GM18520 (cell line): ENCODE results near the gene IDH3G.

Experiments
- ATAC-seq: cut with Tn5 transposase; IDR thresholded peaks from one replicate; pipeline ENCODE4 v1.9.1; 2021; ENCODE audit not compliant: unreplicated experiment

IDH3G gene

DNA sequence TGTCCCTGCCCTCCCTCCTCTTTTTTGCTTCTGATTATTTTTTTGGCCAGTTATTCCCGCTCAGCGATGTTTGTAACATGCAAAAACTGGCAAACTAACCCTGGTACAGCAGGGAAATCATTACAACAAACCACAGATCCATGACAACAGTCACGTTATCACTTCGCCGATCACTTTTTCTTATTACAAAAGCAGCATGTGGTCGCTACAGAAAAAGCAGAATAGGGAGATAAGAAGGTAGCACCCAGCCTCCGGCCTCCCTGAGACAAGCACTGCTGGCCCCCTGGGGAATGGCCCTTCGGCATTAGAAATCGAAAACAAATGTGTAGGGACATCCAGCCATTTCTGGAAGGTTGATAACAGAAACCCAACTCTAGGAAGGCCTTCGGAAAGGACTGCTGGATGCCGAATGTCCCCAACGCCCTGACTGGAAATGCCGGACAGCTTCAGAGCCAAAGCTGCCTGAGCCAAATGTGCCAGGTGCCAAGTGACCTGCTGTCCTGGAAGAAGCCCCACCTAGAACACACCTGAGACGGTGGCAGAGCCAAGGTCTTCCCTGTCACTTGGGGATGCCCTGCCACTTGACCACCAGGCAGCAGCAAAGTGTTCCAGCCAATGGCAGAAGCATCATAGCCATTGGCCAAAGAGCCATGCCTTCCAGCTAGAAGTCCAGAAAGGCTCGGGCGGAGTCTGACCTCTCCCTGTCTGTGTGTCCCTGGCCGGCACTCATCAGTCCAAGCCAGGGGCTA, 2.9 kb downstream of the IDH3G start:
- no peak for ATAC-seq

DNA sequence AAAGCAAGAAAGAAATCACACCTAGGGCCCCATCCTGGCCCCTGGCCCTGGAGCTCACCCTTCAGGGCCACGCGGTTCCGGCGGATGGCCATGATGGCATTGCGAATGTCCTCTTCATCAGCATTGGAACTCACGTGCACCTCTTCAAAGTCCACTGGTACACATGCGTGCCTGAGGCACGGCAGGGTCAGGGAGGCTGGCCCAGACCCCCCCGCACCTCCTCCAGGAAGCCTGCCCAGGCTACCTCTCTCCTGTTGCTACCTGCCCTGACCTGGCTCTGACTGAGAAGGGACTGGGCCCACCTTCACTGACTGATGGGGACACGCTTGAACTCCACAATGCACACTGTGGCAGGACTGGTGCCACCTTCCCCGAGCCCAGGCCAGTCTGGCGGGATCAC, 4.5 kb downstream of the IDH3G start:
- no peak for ATAC-seq

DNA sequence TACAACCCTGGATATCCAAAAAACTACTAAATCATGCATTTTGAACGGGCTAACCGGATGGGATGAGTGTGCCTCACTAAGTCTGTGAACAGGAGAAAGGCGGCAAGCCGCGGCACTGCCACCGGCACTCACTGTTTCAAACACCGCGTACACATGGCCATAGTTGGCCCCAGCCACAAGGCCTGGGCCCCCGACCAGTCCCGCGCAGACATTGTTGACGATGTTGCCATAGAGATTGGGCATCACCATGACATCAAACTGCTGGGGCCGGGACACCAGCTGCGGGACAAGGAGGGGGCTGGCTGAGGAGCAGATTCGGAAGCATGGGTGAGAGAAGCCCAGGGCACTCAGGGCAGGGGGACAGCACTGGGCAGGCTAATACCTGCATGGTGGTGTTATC, 7.5 kb downstream of the IDH3G start:
- ATAC-seq, result no peak

DNA sequence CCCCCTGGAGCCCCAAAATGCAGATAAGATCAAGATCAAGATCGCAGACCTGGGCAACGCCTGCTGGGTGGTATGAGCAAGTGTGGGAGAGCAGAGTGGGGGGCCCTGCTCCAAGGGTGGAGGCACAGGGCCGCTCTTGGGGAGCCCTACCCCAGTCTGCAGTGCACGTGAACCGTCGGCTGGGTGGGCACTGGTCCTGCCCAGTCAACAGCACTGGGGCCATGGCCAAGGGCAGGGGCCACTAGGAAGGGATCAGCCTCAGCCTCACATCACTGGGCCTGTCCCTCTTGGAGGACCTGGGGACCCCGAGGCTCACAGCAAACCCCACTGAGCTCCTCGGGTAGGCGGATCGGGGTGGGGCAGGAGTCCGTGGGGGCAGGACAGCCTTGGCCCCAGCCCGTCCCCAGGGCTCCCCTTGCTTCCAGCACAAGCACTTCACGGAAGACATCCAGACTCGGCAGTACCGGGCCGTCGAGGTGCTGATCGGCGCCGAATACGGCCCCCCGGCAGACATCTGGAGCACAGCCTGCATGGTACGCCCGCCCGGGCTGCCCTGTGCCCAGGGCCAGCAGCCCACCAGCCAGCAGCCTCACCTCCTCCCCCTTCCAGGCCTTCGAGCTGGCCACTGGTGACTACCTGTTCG, 9.7 kb downstream of the IDH3G start:
- ATAC-seq, result no peak

DNA sequence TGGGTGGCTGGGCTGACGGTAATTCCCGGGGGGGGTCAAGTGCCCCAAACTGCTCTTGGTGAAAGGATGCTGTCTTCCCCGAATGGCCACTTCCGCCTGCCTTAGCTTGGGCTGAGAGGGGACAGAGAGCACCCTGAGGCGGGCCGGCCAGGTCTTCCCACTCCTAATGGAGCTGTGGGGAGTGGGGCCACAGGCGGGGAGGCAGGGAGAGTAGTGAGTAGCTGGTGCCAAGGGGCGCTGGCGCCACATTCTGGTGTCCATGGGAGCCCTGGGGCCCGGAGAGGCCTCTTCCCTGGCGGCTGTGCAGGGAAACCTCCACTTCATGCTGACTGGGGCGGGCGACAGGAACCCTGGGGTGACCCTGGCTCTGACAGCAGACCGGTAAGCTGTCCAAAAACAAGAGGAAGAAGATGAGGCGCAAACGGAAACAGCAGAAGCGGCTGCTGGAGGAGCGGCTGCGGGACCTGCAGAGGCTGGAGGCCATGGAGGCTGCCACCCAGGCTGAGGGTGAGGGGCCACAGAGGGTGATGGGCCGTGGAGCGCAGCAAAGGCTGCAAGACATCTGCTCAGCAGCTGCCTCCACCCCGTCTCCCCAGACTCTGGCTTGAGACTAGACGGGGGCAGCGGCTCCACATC, 10.7 kb downstream of the IDH3G start:
- ATAC-seq, result no peak

DNA sequence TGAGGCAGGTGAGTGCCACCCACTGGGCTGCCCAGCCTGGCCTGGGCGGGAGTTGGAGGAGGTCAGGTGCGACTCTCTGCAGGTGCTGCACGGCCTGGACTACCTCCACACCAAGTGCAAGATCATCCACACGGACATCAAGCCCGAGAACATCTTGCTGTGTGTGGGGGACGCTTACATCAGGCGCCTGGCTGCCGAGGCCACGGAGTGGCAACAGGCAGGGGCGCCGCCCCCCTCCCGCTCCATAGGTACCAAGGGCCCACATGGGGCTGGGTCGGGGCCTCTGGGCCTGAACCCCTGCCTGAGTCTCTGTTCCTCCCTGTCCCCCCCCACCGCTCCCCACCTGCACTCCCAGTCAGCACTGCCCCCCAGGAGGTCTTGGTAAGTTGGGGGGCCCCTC, 11.3 kb downstream of the IDH3G start:
- ATAC-seq, result no peak

DNA sequence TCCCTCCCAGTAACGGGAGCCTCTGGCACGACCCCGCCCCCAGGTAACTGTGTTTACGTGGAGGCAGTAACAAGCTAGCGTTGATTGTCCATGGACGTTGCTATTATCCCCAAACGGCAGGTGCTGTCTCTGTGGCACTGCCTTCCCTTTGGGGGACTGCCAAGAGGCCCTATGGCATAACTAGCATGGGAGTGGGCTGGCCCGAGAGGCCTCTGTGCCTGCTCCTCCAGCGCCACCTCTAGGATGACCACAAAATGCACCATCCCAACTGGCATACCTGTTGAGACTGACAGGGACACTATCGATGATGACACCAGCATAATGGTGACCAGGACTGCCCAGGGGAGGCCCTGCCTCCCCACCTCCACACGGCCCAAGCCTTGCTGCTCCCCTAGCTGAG, 11.9 kb downstream of the IDH3G start:
- ATAC-seq, result no peak

DNA sequence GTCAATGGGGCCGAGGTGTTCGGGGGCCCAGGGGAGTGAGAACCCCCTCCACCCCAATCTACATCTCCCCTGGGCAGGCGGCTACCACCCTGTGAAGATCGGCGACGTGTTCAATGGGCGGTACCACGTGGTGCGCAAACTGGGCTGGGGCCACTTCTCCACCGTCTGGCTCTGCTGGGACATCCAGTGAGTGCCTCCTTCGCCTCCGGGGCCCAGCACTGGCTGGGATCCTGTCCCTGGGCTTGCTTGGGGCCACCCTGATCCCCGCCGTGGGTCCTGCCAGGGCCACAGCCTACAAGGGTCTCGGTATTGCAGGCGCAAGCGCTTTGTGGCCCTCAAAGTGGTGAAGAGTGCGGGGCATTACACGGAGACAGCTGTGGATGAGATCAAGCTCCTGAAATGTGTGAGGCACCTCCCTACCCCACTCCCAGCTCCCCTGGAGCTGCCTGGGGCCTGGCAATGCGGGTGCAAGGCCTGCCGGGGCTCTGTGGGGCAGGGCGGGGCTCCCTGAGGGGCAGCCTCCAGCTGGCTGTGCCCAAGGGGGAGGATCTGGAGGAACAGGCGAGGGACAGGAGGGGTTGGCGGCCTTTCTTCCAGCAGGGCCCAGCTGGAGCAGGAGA, 12.6 kb downstream of the IDH3G start:
- no peak for ATAC-seq

DNA sequence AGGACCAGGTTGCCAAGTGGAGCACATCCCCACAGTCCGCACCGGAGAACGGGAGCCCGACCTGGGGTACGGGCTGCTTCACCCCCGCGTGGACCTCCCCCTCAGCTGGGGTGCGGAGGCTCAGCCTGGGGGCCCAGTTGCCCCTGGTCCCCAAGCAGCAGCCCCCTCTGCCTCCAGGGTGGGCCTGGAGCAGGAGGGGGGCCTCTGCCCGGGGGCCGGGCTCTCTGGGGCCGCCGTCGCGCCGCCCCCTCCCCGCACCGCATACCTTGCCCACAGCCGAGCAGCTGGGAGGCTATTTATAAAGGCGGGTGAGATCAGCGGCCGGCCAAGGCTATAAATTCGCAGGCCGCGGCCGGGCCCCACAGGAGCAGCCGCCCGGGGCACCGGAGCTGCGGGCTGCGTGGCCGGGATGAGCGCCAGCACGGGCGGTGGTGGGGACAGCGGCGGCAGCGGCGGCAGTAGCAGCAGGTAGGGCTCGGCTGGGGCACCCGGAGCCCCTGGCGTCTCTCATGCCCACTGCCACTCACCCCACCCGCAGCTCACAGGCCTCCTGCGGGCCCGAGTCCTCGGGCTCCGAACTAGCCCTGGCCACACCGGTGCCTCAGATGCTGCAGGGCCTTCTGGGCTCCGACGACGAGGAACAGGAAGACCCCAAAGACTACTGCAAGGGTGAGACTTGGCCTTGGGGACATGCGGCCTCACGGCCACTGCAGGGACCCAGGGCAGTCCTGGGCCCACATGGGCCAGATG, 13.3 kb downstream of the IDH3G start, which contains the start of gene SRPK3:
SRPK3 (plus strand) TSS at position 364 of the 750 bp plus-strand sequence; CDS start at position 410, 46 bp downstream.
- ATAC-seq, result no peak

DNA sequence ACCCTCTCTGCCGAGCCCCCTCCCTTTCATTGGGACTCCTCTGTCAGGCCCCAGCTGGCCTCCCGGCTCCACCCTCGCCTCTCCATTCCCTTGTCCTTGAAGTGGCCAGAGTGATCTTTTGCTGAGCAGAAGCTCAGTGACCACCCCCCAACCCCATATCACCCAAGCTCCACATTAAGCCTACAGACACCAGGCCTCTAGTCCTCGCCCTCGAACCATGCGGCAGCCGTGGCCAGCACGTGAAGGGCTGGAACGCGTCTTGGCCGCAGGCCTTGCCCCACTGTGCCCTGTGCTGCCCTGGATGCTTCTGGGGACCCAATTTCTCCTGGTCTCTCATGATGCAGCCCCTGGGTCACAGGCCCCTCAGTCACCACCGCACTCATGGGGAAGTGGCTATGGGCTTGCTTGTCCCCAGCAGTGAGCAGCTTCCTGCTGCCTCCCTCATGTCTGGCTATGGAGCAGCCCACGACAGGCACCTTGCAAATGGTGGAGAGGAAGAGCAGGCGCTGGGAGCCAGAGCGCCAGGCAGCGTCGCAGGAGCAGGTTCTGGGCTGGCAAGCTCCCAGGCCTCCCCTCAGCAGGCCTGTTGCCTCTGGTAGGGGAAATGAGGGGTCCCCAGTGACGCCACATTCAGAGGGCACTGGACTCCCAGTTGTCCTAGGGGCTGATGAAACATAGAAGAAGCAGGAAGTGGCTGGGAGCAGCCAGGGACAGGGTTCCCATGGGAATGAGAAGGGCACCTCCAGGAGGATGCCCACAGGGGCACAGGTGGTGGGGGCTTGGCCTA, 14.1 kb downstream of the IDH3G start:
- ATAC-seq, result no peak

DNA sequence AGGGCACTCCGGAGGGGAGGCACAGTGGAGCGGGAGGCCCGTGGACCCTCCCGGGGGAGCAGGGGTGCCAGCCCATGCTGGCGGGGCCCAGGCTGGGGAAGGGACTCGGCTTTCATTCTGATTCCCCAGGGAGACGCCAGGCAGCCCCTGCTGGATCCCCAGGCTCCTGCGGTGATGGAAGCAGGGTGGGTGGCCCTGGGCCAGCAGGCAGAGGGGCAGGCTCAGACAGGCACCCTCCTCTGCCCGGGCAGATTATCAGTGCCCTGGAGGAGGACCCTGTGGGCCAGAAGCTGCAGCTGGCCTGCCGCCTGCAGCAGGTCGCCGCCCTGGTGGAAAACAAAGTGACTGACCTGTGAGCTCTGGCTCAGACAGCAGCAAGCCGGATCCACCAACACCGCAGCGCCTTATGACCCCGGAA, 15.5 kb downstream of the IDH3G start:
- ATAC-seq, result no peak

DNA sequence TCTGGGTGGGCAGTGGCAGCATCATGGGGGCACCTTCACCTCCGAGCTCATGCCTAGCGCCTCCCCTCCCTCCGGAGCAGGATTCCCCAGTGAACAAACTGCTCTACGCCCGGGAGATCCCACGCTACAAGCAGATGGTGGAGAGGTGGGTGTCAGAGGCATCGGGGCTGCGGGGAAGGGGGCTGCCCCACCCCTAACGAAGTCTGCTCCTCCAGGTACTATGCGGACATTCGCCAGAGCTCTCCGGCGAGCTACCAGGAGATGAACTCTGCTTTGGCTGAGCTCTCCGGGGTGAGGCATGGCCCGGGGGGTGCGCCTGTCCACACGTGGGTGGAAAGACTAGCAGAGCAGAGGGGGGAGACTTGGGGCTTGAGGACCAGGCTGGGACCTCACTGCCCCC, 16.0 kb downstream of the IDH3G start:
- ATAC-seq, result no peak

DNA sequence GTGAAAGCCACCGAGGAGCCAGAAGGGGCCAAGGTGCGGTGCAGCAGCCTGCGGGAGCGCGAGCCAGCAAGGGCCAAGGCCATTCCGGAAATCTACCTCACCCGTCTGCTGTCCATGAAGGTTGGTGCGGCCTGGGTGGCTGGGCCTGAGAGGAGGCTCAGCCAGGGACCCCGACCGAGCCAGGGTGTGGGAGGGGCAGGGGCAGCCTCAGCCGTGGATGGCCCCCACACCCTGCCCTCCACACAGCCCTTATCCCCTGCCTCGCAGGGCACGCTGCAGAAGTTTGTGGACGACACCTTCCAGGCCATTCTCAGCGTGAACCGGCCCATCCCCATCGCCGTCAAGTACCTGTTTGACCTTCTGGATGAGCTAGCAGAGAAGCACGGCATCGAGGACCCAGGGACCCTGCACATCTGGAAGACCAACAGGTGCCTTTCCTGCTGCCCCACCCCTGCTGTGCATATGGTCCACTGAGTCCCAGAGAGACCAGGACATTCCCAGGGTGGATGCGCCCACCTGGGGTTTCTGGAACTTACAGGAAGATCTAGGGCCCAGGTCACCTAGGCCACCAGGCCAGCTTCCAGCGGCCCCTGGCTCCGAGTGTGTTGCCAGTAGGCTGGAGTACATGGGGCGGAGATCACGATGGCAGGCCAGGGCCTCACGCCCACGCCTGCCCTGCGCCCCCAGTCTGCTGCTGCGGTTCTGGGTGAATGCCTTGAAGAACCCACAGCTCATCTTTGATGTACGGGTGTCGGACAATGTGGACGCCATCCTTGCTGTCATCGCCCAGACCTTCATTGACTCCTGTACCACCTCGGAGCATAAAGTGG, 16.7 kb downstream of the IDH3G start:
- no peak for ATAC-seq

DNA sequence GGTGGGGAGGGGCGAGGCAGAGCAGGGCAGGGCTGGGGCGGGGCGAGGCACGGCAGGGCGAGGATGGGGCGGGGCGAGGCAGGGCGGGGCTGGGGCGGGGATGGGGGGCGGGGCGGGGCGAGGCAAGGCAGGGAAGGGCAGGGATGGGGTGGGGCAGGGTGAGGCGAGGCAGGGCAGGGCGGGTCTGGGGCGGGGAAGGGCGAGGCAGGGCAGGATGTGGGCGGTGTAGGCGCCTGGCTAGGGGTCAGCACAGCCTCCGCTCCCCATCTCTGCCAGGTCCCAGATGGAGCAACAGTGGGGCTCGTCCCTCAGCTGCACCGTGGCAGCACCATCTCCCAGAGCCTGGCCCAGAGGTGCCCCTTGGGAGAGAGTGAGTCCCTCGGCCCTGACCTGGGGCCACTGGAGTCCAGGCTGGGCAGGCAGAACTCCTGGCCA, 17.5 kb downstream of the IDH3G start:
- no peak for ATAC-seq

DNA sequence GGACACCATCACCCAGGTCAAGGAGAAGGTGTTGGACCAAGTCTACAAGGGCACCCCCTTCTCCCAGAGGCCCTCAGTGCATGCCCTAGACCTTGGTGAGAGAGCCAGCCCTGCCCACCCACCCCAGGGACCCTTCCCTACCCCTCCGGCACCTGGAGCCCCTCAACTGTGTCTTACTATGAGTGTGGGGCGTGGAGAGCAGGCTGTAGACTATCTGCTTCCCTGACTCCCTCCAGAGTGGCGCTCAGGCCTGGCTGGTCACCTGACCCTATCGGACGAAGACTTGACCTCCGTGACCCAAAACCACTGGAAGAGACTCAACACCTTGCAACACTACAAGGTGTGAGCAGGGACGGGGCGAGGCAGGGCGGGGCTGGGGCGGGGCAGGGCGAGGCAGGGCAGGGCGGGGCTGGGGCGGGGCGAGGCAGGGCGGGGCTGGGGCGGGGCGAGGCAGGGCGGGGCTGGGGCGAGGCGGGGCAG, 18.0 kb downstream of the IDH3G start:
- ATAC-seq, result no peak

DNA sequence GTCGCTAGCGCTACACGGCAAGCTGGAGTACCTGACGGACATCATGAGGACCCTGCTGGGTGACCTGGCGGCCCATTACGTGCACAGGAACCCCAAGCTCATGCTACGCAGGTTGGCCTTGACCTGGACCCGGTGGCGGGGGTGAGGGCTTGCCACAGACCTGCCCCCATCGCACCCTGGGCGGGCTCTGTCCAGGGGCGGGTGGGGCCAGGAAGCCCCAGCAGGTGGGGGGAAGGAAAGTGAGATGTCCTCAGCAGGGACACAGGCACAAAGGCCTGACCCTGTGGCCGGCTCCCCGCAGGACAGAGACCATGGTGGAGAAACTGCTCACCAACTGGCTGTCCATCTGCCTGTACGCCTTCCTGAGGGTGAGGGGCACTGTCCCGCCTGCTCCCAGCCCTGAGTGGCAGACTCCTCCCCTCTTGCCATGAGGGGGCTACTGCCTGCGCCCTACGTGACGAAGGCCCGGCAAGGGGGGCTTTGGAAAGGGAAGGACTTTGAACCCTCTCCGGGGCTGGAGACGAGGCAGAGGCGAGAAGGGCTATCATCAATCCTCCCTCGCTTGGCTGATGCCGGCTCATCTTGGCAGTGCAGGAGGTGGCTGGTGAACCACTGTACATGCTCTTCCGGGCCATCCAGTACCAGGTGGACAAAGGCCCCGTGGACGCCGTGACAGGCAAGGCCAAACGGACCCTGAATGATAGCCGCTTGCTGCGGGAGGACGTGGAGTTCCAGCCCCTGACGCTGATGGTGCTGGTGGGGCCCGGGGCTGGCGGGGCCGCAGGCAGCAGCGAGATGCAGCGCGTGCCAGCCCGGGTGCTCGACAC, 18.7 kb downstream of the IDH3G start:
- no peak for ATAC-seq

DNA sequence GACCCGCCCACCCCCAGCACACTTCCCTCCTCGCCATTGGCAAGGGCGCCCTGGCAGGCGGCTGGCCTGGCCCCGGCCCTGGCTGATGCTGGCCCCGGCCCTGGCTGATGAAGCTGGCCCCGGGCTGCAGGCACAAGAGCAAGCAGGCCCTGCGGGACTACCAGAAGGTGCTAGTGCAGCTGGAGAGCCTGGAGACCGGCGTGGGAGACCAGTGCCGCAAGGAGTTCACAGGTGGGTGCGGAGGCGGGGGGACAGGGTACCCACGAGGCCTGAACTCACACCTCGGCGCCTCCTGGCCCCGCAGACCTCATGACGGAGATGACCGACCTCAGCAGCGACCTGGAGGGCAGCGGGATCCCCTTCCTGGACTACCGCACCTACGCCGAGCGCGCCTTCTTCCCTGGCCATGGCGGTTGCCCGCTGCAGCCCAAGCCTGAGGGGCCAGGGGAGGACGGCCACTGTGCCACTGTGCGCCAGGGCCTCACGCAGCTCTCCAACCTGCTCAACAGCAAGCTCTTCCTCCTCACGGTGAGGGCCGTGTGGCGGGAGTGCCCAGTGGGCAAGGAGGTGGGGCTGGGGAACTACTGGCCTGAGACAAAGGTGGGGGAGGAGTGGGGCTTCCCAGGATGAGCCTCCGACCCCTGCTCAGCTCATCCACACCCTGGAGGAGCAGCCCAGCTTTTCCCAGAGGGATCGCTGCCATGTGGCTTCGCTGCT, 19.4 kb downstream of the IDH3G start:
- ATAC-seq, result no peak
